Testis (tissue), 3 donors: ENCODE measurements around the gene KRT74. TPM values are rescaled to one million over a fixed set of nuclear protein-coding genes. Genes with fewer than 3 reads are reported as not detected.
"Not testable (repeated sequence)": the region's sequence is repeated elsewhere in the genome, so short reads cannot be mapped to it uniquely, and the experiment has no call there.

ENCODE experiments used
- DNase-seq: peaks from one replicate; pipeline ENCODE4 v3.0.0-alpha.2; 2019
- H3K27ac ChIP-seq, 2 donors: fragments of 200-600 bp; sonication (generic); one replicate each; pipeline ENCODE4 v1.5.1; 2019
- H3K27me3 ChIP-seq: fragments of 200-600 bp; sonication (generic); one replicate; pipeline ENCODE4 v1.5.1; 2019
- H3K36me3 ChIP-seq: fragments of 200-600 bp; sonication (generic); one replicate; pipeline ENCODE4 v1.5.1; 2017; ENCODE audit warnings: low read depth; ENCODE audit errors: missing control alignments
- H3K4me1 ChIP-seq: fragments of 200-600 bp; sonication (generic); one replicate; pipeline ENCODE4 v1.5.1; 2019
- H3K4me3 ChIP-seq, 2 donors: fragments of 200-600 bp; sonication (generic); one replicate each; pipeline ENCODE4 v1.5.1; 2017 to 2019
- H3K9me3 ChIP-seq: fragments of 200-600 bp; sonication (generic); one replicate; pipeline ENCODE4 v1.5.1; 2017
- POLR2A ChIP-seq: fragments of 450-650 bp; IDR thresholded peaks from one replicate; pipeline ENCODE4 v1.6.1; 2017; ENCODE audit warnings: antibody characterized with exemption, mild to moderate bottlenecking, moderate library complexity
- WGBS, 2 donors: methylation state at CpG; one replicate each; pipeline ENCODE4 v1.1.5; 2018; 5-methylcytosine and 5-hydroxymethylcytosine counted together
- intact Hi-C: fragments of 100-400 bp; cut with DNase I; formaldehyde crosslinking; loops from one replicate; pipeline ENCODE4 v1.15.1; 2023; ENCODE audit warnings: low total_unique reads
- polyA plus RNA-seq: library from polyadenylated mRNA; stranded (reverse); fragments of 350-450 nt; fragmentation: Illumina TruSeq; extraction: RNeasy Lipid Tissue Mini Kit (QIAGEN cat#74804); gene quantifications from one replicate; pipeline ENCODE4 v1.2.3, GENCODE V29; 2014; ENCODE audit warnings: low read depth, low replicate concordance; ENCODE audit not compliant: insufficient read depth
- total RNA-seq, 2 donors: library from RNA; depleted of rRNA; stranded (reverse); fragments of >200 nt; gene quantifications; one replicate each; pipeline ENCODE4 v1.2.3, GENCODE V29; 2016
- TF ChIP-seq, protein P1 (sequence below), 3 experiments: fragments of 450-650 bp in 2 of 3; fragments of 200-600 bp in 1 of 3; sonication (generic) in 1 of 3; IDR thresholded peaks; one replicate each; pipeline ENCODE4 v1.5.1; 2016 to 2019; ENCODE audit warnings: antibody characterized with exemption in 3 of 3, mild to moderate bottlenecking in 2 of 3, moderate library complexity in 1 of 3

The KRT74 gene
- total and polyA plus RNA-seq, 3 donors from 2014 or later: 0.87 to 3.9 (median 2.2) TPM

DNA sequence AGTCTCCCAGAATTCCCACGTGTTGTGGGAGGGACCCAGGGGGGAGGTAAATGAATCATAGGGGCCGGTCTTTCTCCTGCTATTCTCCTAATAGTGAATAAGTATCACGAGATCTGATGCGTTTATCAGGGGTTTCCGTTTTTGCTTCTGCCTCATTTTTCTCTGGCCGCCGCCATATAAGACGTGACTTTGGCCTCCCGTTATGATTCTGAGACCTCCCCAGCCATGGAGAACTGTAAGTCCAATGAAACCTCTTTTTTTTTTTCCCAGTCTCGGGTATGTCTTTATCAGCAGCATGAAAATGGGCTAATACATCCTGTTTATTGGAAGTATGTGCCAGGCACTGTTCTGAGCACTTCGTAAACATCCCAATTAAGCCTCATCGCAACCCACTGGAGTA is 26.8 kb upstream of the KRT74 start:
- no peaks in the 10 kb centered on the region for H3K9me3 ChIP-seq
- H3K27me3 ChIP-seq: no peaks in the 10 kb centered on the region

DNA sequence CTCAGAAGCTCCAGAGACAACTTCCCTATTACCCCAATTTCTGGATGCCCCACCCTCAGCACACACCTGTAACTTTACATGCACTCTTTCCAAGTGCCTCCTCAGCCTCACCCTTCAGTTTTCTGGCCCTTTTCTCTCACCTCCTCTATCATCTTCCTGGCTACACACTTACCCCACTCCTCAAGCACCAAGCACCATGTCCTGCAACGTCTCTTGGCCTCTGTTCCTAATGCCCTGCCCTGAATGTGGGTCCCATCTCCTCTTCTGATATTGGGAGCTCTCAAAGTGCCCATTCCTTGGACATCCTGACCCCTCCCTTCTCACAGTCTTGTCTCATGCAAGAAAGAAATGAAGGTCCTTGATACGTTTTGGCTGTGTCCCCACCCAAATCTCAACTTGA is 26.4 kb upstream of the KRT74 start:
- intact Hi-C loops: no loop called here
- H3K36me3 ChIP-seq: no peaks in the 10 kb centered on the region
- no peaks in the 10 kb centered on the region for H3K9me3 ChIP-seq
- WGBS, 2 donors: 58 to 68% methylated on average over 2 of the region's 2 CpGs
- no peak for TF ChIP-seq POLR2A
- TF ChIP-seq, protein P1, sequence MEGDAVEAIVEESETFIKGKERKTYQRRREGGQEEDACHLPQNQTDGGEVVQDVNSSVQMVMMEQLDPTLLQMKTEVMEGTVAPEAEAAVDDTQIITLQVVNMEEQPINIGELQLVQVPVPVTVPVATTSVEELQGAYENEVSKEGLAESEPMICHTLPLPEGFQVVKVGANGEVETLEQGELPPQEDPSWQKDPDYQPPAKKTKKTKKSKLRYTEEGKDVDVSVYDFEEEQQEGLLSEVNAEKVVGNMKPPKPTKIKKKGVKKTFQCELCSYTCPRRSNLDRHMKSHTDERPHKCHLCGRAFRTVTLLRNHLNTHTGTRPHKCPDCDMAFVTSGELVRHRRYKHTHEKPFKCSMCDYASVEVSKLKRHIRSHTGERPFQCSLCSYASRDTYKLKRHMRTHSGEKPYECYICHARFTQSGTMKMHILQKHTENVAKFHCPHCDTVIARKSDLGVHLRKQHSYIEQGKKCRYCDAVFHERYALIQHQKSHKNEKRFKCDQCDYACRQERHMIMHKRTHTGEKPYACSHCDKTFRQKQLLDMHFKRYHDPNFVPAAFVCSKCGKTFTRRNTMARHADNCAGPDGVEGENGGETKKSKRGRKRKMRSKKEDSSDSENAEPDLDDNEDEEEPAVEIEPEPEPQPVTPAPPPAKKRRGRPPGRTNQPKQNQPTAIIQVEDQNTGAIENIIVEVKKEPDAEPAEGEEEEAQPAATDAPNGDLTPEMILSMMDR (IDR thresholded peaks at IDR 0.05): no peak
- no peak overlapping the region for H3K27ac ChIP-seq
- no peak overlapping the region for H3K4me3 ChIP-seq
- no peaks in the 10 kb centered on the region for H3K27me3 ChIP-seq
- peaks cover 5% of the 10 kb centered on the region for H3K4me1 ChIP-seq
- no peak for DNase-seq

More for the DNA sequence above, 26.8 kb upstream of the KRT74 start:
- 44 to 72% methylated on average over 12 of the region's 12 CpGs for WGBS, 2 donors
- Histone ChIP-seq H3K36me3 (no peaks in the 10 kb centered on the region), H3K27ac (no peak overlapping the region), H3K4me1 (peaks cover 5% of the 10 kb centered on the region), H3K4me3 (peak overlapping the region in 1 of 2 donors; percentile 41)
- TF ChIP-seq, protein P1 (IDR thresholded peaks at IDR 0.05): no peak
- no peak for TF ChIP-seq POLR2A
- intact Hi-C loops: no loop called here
- DNase-seq: no peak

DNA sequence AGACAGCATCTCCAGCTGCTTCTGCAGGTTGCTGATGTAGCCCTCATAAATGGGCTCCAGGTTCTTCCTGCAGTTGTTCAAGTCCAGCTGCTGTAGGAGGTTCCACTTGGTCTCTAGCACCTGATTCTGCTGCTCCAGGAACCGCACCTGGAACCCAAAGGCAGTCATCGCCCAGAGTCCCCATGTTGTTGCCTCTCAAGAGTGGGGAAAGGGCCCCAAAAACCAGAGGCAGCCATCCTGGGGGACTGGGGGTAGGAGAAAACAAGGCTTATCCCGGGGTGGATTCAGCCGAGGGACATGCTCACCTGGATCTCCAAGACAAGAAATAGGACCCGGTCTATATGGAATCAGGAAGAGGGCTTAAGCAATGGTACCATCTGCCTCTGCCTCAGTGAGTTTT is 25.3 kb upstream of the KRT74 start:
- no peak for TF ChIP-seq POLR2A
- TF ChIP-seq, protein P1 (IDR thresholded peaks at IDR 0.05): no peak
- intact Hi-C loops: no loop called here
- no peaks in the 10 kb centered on the region for H3K27me3 ChIP-seq
- no peak for DNase-seq
- no peak overlapping the region for H3K27ac ChIP-seq
- H3K9me3 ChIP-seq: no peaks in the 10 kb centered on the region
- peaks cover 5% of the 10 kb centered on the region for H3K4me1 ChIP-seq
- no peak overlapping the region for H3K4me3 ChIP-seq
- 92 to 95% methylated on average over 4 to 5 of the region's 5 CpGs for WGBS, 2 donors
- no peaks in the 10 kb centered on the region for H3K36me3 ChIP-seq

DNA sequence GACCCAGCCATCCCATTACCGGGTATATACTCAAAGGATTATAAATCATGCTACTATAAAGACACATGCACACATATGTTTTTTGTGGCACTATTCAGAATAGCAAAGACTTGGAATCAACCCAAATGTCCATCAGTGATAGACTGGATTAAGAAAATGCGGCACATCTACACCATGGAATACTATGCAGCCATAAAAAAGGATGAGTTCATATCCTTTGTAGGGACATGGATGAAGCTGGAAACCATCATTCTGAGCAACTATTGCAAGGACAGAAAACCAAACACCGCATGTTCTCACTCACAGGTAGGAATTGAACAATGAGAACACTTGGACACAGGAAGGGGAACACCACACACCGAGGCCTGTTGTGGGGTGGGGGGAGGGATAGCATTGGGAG is 20.6 kb upstream of the KRT74 start:
- H3K27me3 ChIP-seq, intact Hi-C loops, H3K4me3 ChIP-seq, H3K36me3 ChIP-seq, H3K4me1 ChIP-seq, H3K27ac ChIP-seq, H3K9me3 ChIP-seq, DNase-seq: not testable (repeated sequence)
- 94 to 96% methylated on average over 4 of the region's 4 CpGs for WGBS, 2 donors

DNA sequence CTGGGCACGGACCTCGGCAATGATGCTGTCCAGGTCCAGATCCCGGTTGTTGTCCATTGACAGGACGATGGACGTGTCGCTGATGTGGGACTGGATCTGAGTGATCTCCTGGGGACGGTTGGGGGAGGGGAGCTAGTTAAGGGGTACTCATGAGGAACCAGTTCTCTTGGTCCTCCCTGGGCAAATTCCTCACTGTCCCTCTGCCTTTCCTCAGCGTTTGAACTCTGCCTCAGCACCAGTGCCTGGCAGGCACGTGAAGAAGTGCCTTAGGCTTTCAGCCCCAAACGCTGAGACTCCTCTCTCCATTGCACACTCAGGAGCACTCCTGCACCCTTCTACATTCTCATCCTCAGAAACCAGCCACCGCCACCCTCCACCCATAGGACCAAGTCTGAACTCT is 17.9 kb upstream of the KRT74 start:
- TF ChIP-seq POLR2A: no peak
- TF ChIP-seq, protein P1 (IDR thresholded peaks at IDR 0.05): no peak
- no peak overlapping the region for H3K27ac ChIP-seq
- H3K27me3 ChIP-seq: no peaks in the 10 kb centered on the region
- H3K9me3 ChIP-seq: no peaks in the 10 kb centered on the region
- no peak overlapping the region for H3K4me3 ChIP-seq
- no peaks in the 10 kb centered on the region for H3K4me1 ChIP-seq
- no peak for DNase-seq
- intact Hi-C loops: no loop called here
- WGBS, 2 donors: 92 to 95% methylated on average over 11 of the region's 11 CpGs
- no peaks in the 10 kb centered on the region for H3K36me3 ChIP-seq
